Esophagus muscularis mucosa (tissue), 3 donors: ENCODE results near the gene RHOBTB3.

Source experiments
- CTCF ChIP-seq, 3 experiments: fragments of 200-600 bp in 2 of 3; fragments of 450-650 bp in 1 of 3; sonication (generic) in 2 of 3; IDR thresholded peaks; one replicate each; pipeline ENCODE4 v1.5.1; 2017 to 2019; ENCODE audit warnings: antibody characterized with exemption in 3 of 3, mild to moderate bottlenecking in 2 of 3, moderate library complexity in 1 of 3
- EP300 ChIP-seq: sonication (generic); formaldehyde crosslinking; IDR thresholded peaks from one replicate; pipeline ENCODE4 v1.6.1; 2017; ENCODE audit warnings: antibody characterized with exemption

DNA sequence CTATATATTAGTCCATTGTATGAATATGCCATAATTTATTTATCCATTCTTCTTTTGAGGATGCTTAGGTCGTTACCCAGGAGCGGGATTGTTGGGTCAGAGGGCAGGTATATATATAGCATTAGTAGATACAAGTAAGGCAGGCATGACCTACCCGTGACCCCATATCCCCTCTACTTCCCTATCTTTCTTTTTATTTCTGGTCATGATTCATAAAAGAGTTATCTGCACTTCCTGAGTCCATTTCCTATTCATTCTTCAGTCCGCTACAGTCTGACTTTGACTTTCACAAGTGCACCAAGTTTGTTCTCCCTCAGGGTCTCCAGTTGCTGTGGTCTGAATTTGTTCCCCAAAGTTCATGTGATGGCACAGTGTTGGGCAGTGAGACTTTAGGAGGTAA is 6.9 kb downstream of the RHOBTB3 start:
- TF ChIP-seq EP300 (no peak), CTCF (IDR thresholded peaks at IDR 0.05) (no peak)
